Neural progenitor cell (in vitro differentiated cells): Measurements from ENCODE around the gene KCNJ10. TPM values are rescaled to one million over a fixed set of nuclear protein-coding genes. Genes with fewer than 3 reads are reported as not detected.

ENCODE experiments used
- DNase-seq: peaks from one replicate; pipeline ENCODE4 v3.0.0-alpha.2; 2016; ENCODE audit warnings: low spot score
- H2AFZ ChIP-seq: fragments of 200-600 bp; sonication (generic); replicated peaks from 2 replicates; pipeline ENCODE4 v1.6.1; 2016; ENCODE audit warnings: antibody characterized with exemption
- H3F3A ChIP-seq: fragments of 200-600 bp; sonication (generic); 2 replicates; pipeline ENCODE4 v1.6.1; 2016; ENCODE audit warnings: antibody characterized with exemption, low read depth
- H3K27ac ChIP-seq: fragments of 200-600 bp; sonication (generic); 2 replicates; pipeline ENCODE4 v1.5.1; 2016; ENCODE audit warnings: mild to moderate bottlenecking
- H3K27me3 ChIP-seq: fragments of 200-600 bp; sonication (generic); 2 replicates; pipeline ENCODE4 v1.6.1; 2016; ENCODE audit warnings: mild to moderate bottlenecking, moderate library complexity
- H3K36me3 ChIP-seq: fragments of 200-600 bp; sonication (generic); 2 replicates; pipeline ENCODE4 v1.5.1; 2016
- H3K4me1 ChIP-seq: fragments of 200-600 bp; sonication (generic); 2 replicates; pipeline ENCODE4 v1.6.1; 2016; ENCODE audit warnings: mixed run types
- H3K4me2 ChIP-seq: fragments of 200-600 bp; sonication (generic); 2 replicates; pipeline ENCODE4 v1.6.1; 2016
- H3K4me3 ChIP-seq: fragments of 200-600 bp; sonication (generic); 2 replicates; pipeline ENCODE4 v1.5.1; 2016
- H3K79me2 ChIP-seq: fragments of 200-600 bp; sonication (generic); 2 replicates; pipeline ENCODE4 v1.6.1; 2016; ENCODE audit warnings: low read depth
- H3K9ac ChIP-seq: fragments of 200-600 bp; sonication (generic); 2 replicates; pipeline ENCODE4 v1.6.1; 2016
- H3K9me3 ChIP-seq: fragments of 200-600 bp; sonication (generic); 2 replicates; pipeline ENCODE4 v1.5.1; 2016; ENCODE audit warnings: low read depth
- H4K20me1 ChIP-seq: fragments of 200-600 bp; sonication (generic); 2 replicates; pipeline ENCODE4 v1.6.1; 2016; ENCODE audit warnings: low read depth
- H3K27ac Mint-ChIP-seq: 3 replicates; pipeline ENCODE4 v1.8.0; 2021; ENCODE audit warnings: mixed read lengths
- H3K27me3 Mint-ChIP-seq: 2 replicates; pipeline ENCODE4 v1.8.0; 2022; ENCODE audit warnings: low read depth, mild to moderate bottlenecking, inconsistent platforms, moderate library complexity, mixed read lengths; ENCODE audit not compliant: insufficient read depth
- H3K36me3 Mint-ChIP-seq: 3 replicates; pipeline ENCODE4 v1.8.0; 2021; ENCODE audit warnings: mixed read lengths
- H3K4me1 Mint-ChIP-seq: 3 replicates; pipeline ENCODE4 v1.8.0; 2021; ENCODE audit warnings: mixed read lengths
- H3K4me3 Mint-ChIP-seq: 3 replicates; pipeline ENCODE4 v1.8.0; 2021; ENCODE audit warnings: mild to moderate bottlenecking, moderate library complexity, mixed read lengths
- H3K9me3 Mint-ChIP-seq: 3 replicates; pipeline ENCODE4 v1.8.0; 2020; ENCODE audit warnings: mixed read lengths
- EZH2 ChIP-seq: fragments of 200-600 bp; sonication (generic); IDR thresholded peaks from 2 replicates; pipeline ENCODE4 v1.6.1; 2017; ENCODE audit warnings: antibody characterized with exemption, mild to moderate bottlenecking, moderate library complexity
- EZH2phosphoT487 ChIP-seq: fragments of 200-600 bp; sonication (generic); IDR thresholded peaks from 2 replicates; pipeline ENCODE4 v1.6.1; 2017; ENCODE audit warnings: antibody characterized with exemption
- total RNA-seq: library from RNA; depleted of rRNA; stranded (reverse); fragments of >200 nt; gene quantifications from 2 replicates; pipeline ENCODE4 v1.2.3, GENCODE V29; 2015; ENCODE audit warnings: low replicate concordance
- TF ChIP-seq, protein P1 (sequence below): fragments of 200-600 bp; sonication (generic); IDR thresholded peaks from 2 replicates; pipeline ENCODE4 v1.5.1; 2017; ENCODE audit warnings: antibody characterized with exemption, mild to moderate bottlenecking

Gene KCNJ10
- total RNA-seq, 1 donor from 2014 or later = not detected

DNA sequence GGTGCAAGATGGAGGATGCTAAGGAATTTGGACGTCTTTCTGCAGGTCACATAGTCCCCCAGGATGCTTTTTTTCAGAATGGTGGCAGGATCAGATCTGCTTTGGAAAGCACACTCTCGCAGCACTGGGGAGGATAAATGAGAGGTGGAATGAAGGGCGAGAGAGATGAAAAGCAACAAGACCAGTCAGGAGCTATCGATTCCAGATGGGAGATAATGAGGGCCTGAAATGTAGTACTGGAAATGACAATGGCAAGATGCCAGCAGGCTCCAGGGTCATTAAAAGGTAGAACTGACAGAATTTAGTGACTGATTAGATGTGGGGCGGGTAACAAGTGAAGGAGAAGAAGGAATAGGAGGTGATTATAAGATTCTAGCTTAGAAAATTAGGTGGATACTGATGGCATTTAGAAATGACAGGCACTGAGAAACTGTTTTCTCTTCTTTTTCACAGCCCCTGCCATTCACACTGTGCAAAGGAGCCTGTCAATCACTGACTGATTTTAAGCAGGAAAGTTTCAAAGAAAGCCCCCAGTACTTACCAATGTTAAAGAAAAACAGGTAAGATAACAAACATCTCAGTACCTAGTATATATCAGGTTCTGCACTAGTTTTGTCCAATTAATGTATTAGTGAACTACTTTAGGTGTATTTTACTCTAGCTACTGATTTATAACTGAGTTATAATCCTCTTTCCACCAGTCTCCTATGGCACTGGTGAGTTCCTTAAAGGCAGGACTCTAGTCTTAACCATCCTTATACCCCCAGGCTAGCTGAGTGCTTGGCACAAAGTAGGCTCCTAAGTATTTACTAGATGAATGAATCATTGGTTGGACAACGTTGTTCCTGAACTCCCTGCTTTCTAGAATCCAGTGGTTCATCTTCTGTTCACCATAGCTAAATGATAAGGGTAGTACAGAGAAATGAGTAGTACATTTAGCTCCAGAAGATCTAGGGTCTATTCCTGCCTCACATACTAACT is 47.3 kb downstream of the KCNJ10 start:
- no peak for TF ChIP-seq EZH2
- no peak for TF ChIP-seq EZH2phosphoT487
- TF ChIP-seq, protein P1, sequence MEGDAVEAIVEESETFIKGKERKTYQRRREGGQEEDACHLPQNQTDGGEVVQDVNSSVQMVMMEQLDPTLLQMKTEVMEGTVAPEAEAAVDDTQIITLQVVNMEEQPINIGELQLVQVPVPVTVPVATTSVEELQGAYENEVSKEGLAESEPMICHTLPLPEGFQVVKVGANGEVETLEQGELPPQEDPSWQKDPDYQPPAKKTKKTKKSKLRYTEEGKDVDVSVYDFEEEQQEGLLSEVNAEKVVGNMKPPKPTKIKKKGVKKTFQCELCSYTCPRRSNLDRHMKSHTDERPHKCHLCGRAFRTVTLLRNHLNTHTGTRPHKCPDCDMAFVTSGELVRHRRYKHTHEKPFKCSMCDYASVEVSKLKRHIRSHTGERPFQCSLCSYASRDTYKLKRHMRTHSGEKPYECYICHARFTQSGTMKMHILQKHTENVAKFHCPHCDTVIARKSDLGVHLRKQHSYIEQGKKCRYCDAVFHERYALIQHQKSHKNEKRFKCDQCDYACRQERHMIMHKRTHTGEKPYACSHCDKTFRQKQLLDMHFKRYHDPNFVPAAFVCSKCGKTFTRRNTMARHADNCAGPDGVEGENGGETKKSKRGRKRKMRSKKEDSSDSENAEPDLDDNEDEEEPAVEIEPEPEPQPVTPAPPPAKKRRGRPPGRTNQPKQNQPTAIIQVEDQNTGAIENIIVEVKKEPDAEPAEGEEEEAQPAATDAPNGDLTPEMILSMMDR = no peak
- Histone ChIP-seq H3K4me3 (no peak overlapping the region), H3K36me3 (no peaks in the 10 kb centered on the region), H3K27ac (no peak overlapping the region), H3F3A (no peaks in the 10 kb centered on the region), H3K4me2 (no peak overlapping the region), H2AFZ (no peak overlapping the region), H3K4me1 (no peaks in the 10 kb centered on the region), H4K20me1 (no peaks in the 10 kb centered on the region), H3K9ac (no peak overlapping the region), H3K9me3 (no peaks in the 10 kb centered on the region), H3K79me2 (no peaks in the 10 kb centered on the region), H3K27me3 (no peaks in the 10 kb centered on the region)
- DNase-seq = no peak
- Mint-ChIP-seq H3K4me3 (no peak overlapping the region), H3K36me3 (no peaks in the 10 kb centered on the region), H3K9me3 (no peaks in the 10 kb centered on the region), H3K27ac (no peak overlapping the region), H3K27me3 (peaks cover 3% of the 10 kb centered on the region), H3K4me1 (peaks cover 24% of the 10 kb centered on the region)

DNA sequence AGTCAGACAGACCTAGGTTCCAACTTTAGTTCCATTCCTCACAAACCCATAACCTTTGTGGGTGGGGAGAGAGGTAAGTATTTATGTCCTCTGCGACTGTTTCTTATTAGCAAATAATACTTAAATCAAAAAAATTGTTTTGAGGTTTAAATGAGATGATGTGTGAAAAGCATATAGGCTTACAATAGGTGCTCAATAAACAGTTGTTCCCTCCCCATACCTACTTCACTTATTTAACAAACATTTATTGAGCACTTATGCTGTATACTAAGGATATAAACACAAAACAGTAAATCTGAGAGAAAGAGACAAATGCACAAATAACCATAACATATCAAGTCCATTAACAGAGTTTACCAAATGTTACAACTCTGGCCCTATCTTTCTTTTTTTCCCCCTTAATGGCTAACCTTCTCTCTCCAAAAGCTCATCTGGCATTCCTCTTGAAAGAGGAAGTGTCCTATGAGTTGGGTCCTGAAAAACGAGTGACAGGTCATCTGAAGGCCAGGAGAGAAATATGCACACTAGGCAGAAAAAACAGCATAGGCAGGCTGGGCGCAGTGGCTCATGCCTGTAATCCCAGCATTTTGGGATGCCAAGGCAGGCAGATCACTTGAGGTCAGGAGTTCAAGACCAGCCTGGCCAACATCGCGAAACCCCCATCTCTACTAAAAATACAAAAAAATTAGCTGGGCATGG is 48.4 kb downstream of the KCNJ10 start:
- no peaks in the 10 kb centered on the region for H3K36me3 Mint-ChIP-seq
- Histone ChIP-seq H3K9ac (no peak overlapping the region), H3K4me2 (no peak overlapping the region), H2AFZ (no peak overlapping the region), H3F3A (no peaks in the 10 kb centered on the region), H3K27me3 (no peaks in the 10 kb centered on the region), H3K36me3 (no peaks in the 10 kb centered on the region), H3K9me3 (no peaks in the 10 kb centered on the region), H3K4me3 (no peak overlapping the region), H4K20me1 (no peaks in the 10 kb centered on the region), H3K27ac (no peak overlapping the region), H3K79me2 (no peaks in the 10 kb centered on the region), H3K4me1 (no peaks in the 10 kb centered on the region)
- no peaks in the 10 kb centered on the region for H3K9me3 Mint-ChIP-seq
- peaks cover 3% of the 10 kb centered on the region for H3K27me3 Mint-ChIP-seq
- TF ChIP-seq, protein P1 = no peak
- TF ChIP-seq EZH2phosphoT487 = no peak
- TF ChIP-seq EZH2 = no peak
- no peak overlapping the region for H3K27ac Mint-ChIP-seq
- H3K4me1 Mint-ChIP-seq = peaks cover 24% of the 10 kb centered on the region
- DNase-seq = no peak
- H3K4me3 Mint-ChIP-seq = no peak overlapping the region

DNA sequence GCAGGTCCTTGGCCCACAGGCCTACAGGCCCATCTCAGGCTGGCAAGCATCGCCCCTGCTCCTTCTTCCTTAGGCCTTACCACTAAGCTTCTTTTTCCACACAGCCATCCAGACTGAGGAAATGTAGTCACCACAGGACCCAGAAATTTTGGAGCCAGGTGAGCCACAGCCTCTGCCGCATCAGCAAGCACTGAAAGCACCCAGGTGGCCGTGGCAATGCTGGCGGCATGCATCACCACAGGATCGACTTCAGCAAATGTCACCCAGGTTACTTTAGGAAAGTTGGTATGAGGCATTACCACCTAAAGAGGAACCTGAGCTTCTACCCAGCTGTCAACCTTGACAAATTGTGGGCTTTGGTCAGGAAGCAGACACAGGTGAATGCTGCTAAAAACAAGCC is 49.8 kb downstream of the KCNJ10 start:
- H3K27ac Mint-ChIP-seq = no peak overlapping the region
- no peak overlapping the region for H3K4me3 Mint-ChIP-seq
- TF ChIP-seq EZH2phosphoT487 (no peak), EZH2 (no peak)
- TF ChIP-seq, protein P1 = no peak
- H3K36me3 Mint-ChIP-seq = no peaks in the 10 kb centered on the region
- Histone ChIP-seq H3K27me3 (no peaks in the 10 kb centered on the region), H3K79me2 (no peaks in the 10 kb centered on the region), H3K4me1 (no peaks in the 10 kb centered on the region), H3F3A (no peaks in the 10 kb centered on the region), H2AFZ (no peak overlapping the region), H3K9ac (no peak overlapping the region), H3K27ac (no peak overlapping the region), H3K4me2 (no peak overlapping the region), H3K4me3 (no peak overlapping the region), H3K9me3 (no peaks in the 10 kb centered on the region), H4K20me1 (no peaks in the 10 kb centered on the region), H3K36me3 (no peaks in the 10 kb centered on the region)
- H3K9me3 Mint-ChIP-seq = no peaks in the 10 kb centered on the region
- peaks cover 20% of the 10 kb centered on the region for H3K4me1 Mint-ChIP-seq
- peaks cover 3% of the 10 kb centered on the region for H3K27me3 Mint-ChIP-seq
- no peak for DNase-seq
